Kidney (tissue), 14 donors: ENCODE measurements around the gene DDX20. TPM values are rescaled to one million over a fixed set of nuclear protein-coding genes. Genes with fewer than 3 reads are reported as not detected.

Source experiments
- DNase-seq, 5 donors: peaks; one replicate each; pipeline ENCODE4 v3.0.0-alpha.2; 2013 to 2020
- FAIRE-seq: peaks from 2 replicates; lab custom pipeline; 2012; peaks lifted over from hg19 to GRCh38; lab: Jason Lieb, UNC
- H3K27ac ChIP-seq, 2 donors: one replicate each; pipeline ENCODE4 v1.7.0; 2013; ENCODE audit warnings: low read depth in 2 of 2, low read length in 2 of 2, inconsistent platforms in 1 of 2
- H3K27me3 ChIP-seq: one replicate; pipeline ENCODE4 v1.7.1; 2013; ENCODE audit warnings: low read length, inconsistent platforms; ENCODE audit not compliant: control insufficient read depth, insufficient read depth
- H3K36me3 ChIP-seq, 3 donors: one replicate each; pipeline versions ENCODE4 v1.7.0 to v1.7.1; 2013; ENCODE audit warnings: low read length in 3 of 3, control low read depth in 1 of 3, inconsistent platforms in 1 of 3; ENCODE audit not compliant: insufficient read depth in 3 of 3, control insufficient read depth in 2 of 3
- H3K4me1 ChIP-seq, 3 donors: one replicate each; pipeline versions ENCODE4 v1.7.0 to v1.7.1; 2013; ENCODE audit warnings: low read length in 3 of 3, inconsistent platforms in 1 of 3, low read depth in 1 of 3; ENCODE audit not compliant: control insufficient read depth in 2 of 3, insufficient read depth in 2 of 3
- H3K4me3 ChIP-seq, 3 donors: one replicate each; pipeline versions ENCODE4 v1.7.0 to v1.8.1; 2013; ENCODE audit warnings: low read length in 3 of 3, control low read depth in 1 of 3, inconsistent platforms in 1 of 3
- H3K9ac ChIP-seq, 3 donors: one replicate each; pipeline versions ENCODE4 v1.7.0 to v1.7.1; 2013; ENCODE audit warnings: low read length in 3 of 3, control low read depth in 1 of 3, inconsistent platforms in 1 of 3
- H3K9me3 ChIP-seq, 3 donors: one replicate each; pipeline versions ENCODE4 v1.7.0 to v1.7.1; 2013; ENCODE audit warnings: low read length in 3 of 3, control low read depth in 1 of 3, inconsistent platforms in 1 of 3; ENCODE audit not compliant: control insufficient read depth in 2 of 3, insufficient read depth in 1 of 3
- CTCF ChIP-seq: IDR thresholded peaks from 3 replicates; pipeline ENCODE4 v1.5.1; 2012; ENCODE audit warnings: mild to moderate bottlenecking, moderate library complexity, borderline replicate concordance; ENCODE audit not compliant: insufficient read depth; ENCODE audit errors: extremely low read depth
- intact Hi-C: fragments of 100-400 bp; cut with DNase I; formaldehyde crosslinking; loops from one replicate; pipeline ENCODE4 v1.11.1; 2022
- polyA plus RNA-seq: library from polyadenylated mRNA; stranded (reverse); fragments of 350-450 nt; fragmentation: Illumina TruSeq; extraction: RNeasy Lipid Tissue Mini Kit (QIAGEN cat#74804); gene quantifications from one replicate; pipeline ENCODE4 v1.2.3, GENCODE V29; 2014; ENCODE audit warnings: low read depth, low replicate concordance; ENCODE audit not compliant: insufficient read depth
- total RNA-seq: library from RNA; stranded (reverse); fragmentation: NEBNext Ultra II Directional; extraction: Animal tissue kit (Norgen Biotek cat#: 25700); gene quantifications from one replicate; pipeline ENCODE4 v1.2.1, GENCODE V29; 2021
- donor health status: control.
- donor health status: control.
- donor health status: control.
- donor health status: control.
- donor health status: control.
- donor health status: DM: yes; HTN: yes; CAD: no.
- donor health status: Normal renal cell carcinoma (clear cell type).

DDX20 gene
- total and polyA plus RNA-seq, 2 donors from 2014 or later: 5.5 to 9.6 TPM

GRCh38 chr1:111758373-111758772, 2.7 kb downstream of the DDX20 start:
- Histone ChIP-seq H3K9me3 (no peaks in the 10 kb centered on the region), H3K27ac (no peak overlapping the region), H3K4me1 (peaks cover 3 to 8% (median 8%) of the 10 kb centered on the region in 3 donors), H3K4me3 (no peak overlapping the region), H3K9ac (no peak overlapping the region), H3K27me3 (no peaks in the 10 kb centered on the region), H3K36me3 (peaks cover 2 to 31% (median 12%) of the 10 kb centered on the region in 3 donors)
- no peak for TF ChIP-seq CTCF
- intact Hi-C loops: loop anchor here (10.0 kb wide), 2 partner anchors 244 to 274 kb away; no protein-coding TSS in a partner anchor
- DNase-seq: no peak
- FAIRE-seq: no peak

- intact Hi-C loops: no loop called here
- no peak overlapping the region for H3K9ac ChIP-seq
- peaks cover 2 to 52% (median 24%) of the 10 kb centered on the region in 3 donors for H3K36me3 ChIP-seq
- DNase-seq (no peak), FAIRE-seq (no peak)
- no peak overlapping the region for H3K4me3 ChIP-seq
- no peak overlapping the region for H3K27ac ChIP-seq
- H3K27me3 ChIP-seq: no peaks in the 10 kb centered on the region
- H3K4me1 ChIP-seq: peaks cover 0 to 4% (median 0%) of the 10 kb centered on the region in 3 donors
- no peaks in the 10 kb centered on the region for H3K9me3 ChIP-seq
- no peak for TF ChIP-seq CTCF
These were observed 6.0 kb downstream of the DDX20 start for GRCh38 chr1:111761717-111762116.

- Histone ChIP-seq H3K27me3 (no peaks in the 10 kb centered on the region), H3K9me3 (no peaks in the 10 kb centered on the region), H3K9ac (no peak overlapping the region), H3K4me1 (no peaks in the 10 kb centered on the region), H3K4me3 (no peak overlapping the region), H3K27ac (no peak overlapping the region), H3K36me3 (peaks cover 2 to 52% (median 25%) of the 10 kb centered on the region in 3 donors)
- intact Hi-C loops: no loop called here
- FAIRE-seq (no peak), DNase-seq (no peak)
- no peak for TF ChIP-seq CTCF
These were observed 6.6 kb downstream of the DDX20 start for GRCh38 chr1:111762332-111762731.

GRCh38 chr1:111768023-111768422, 12.3 kb downstream of the DDX20 start:
- intact Hi-C loops: no loop called here
- H3K4me3 ChIP-seq: no peak overlapping the region
- peaks cover 0 to 6% (median 3%) of the 10 kb centered on the region in 3 donors for H3K4me1 ChIP-seq
- peaks cover 0 to 24% (median 15%) of the 10 kb centered on the region in 3 donors for H3K36me3 ChIP-seq
- no peaks in the 10 kb centered on the region for H3K27me3 ChIP-seq
- FAIRE-seq: no peak
- H3K9ac ChIP-seq: no peak overlapping the region
- no peak for DNase-seq
- no peaks in the 10 kb centered on the region for H3K9me3 ChIP-seq
- no peak for TF ChIP-seq CTCF
- H3K27ac ChIP-seq: no peak overlapping the region
